ENCODE results near the gene SPDL1.

GRCh38 chr5:169641253-169641652 lies 57.7 kb downstream of the SPDL1 start:
- TF ChIP-seq CTCF (conservative IDR thresholded peaks at IDR 0.05; ENCODE audit: low read depth, low read length) (no peak), POLR2A (IDR thresholded peaks at IDR 0.05; ENCODE audit: low read depth, low read length) (no peak), FOS (IDR thresholded peaks at IDR 0.05; ENCODE audit: low read depth, low read length) (no peak)

Data from IMR-90 (cell line).